GM18499 (cell line): Measurements from ENCODE around the gene HEPACAM2.

Experiments used
- ATAC-seq: cut with Tn5 transposase; IDR thresholded peaks from one replicate; pipeline ENCODE4 v1.9.1; 2021; ENCODE audit warnings: moderate number of reproducible peaks; ENCODE audit not compliant: insufficient read depth, unreplicated experiment

Gene HEPACAM2

DNA sequence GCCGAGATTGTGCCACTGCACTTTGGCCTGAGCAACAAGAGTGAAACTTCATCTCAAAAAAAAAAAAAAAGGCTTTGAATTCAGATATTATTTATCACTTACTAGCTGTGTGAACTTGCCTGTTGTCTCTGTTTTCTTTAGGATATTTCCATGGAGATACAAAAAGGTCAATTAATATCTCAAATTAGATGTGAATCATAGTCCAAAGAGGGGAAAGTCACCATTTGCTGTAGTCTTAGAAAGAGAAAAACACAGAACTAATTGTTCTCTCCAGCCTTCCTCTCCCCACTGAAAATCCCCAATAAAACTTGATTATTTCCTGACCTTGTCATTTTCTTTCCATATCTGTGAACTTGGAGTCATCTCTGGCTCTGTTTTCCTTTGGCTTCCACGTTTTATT lies 21.2 kb downstream of the HEPACAM2 start:
- no peak for ATAC-seq

DNA sequence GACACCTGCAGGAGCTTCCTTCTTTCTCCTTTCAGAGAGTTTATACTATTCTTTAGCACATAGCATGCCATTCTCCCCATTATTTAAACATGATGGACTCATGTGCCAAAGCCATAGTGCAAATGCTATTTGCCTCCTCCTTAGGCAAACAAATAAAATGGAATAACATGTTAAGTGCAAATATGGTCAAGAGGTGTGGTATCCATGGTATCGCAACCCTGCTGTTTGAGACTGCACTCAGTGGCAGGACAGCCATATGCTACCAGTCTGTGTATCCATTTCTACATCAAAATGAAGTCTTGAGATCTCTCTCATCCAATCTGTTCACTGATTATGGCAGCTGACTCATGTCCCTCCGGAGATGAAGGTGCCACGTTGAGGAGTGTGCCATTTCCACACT lies 22.8 kb downstream of the HEPACAM2 start:
- no peak for ATAC-seq

DNA sequence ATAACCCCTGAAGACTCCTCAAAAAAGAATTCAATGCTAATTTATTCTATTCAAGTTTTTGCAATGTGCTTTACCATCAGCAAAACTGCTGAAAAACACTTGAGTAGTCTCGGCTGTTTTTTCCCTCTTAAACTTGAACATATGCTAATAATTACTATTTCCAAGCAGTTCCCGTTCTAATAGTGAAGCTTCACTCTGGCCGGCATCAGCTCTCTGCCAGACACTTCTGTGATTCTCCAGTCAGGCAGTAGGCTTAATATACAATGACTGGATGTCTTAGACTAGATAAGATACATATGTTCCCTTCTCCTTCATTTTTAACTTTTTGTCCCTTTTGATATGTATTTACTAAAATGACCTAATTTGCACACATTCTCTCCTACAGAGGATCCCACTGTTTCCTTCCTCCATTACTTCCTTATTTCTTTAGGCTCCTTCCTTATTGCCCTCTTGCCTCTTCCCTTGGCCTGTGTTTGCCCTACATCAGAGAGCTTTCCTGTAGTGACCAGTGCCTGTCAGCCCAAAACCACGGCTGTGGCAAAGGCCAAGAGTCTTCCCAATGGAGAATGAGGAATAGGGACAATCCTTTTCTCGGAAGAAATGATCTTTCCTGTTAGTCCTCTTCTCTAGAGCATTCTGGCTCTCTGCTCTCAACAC lies 23.5 kb downstream of the HEPACAM2 start:
- no peak for ATAC-seq

DNA sequence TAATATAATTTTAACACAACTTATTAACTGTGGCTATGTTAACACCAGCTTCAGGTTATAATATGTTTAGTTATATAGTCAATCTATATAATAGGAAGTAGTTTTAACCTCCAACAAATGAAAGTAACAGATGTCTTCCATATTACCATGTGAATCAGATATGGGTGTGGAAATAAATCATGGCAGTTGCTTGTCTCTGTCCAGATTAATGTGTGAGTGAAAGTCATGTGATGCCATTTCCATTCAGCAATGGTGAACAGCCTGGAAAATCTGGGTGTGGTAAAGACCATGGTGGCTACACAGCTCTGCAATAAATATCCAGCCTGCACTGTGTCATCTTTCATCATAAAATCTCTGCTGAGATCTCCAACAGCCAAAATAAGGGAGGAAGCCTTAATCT lies 27.8 kb downstream of the HEPACAM2 start:
- ATAC-seq = no peak

DNA sequence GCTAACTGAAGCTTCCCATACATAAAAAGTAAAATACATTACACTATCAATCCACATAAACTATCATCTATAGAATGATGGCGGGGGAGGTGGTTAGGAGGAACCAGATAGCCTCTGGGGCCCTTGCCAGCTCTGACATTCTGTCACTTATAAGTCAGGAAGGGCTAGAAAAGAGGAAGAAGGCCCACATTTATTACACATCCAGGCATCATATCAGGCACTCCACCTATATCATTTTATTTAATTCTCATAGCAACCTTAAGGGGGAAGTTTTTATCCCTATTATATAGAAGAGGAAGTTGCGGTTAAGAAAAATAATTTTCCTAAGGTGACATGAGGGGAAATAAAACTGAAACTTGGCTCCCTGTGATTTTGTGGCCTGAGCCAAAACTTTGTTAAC lies 29.9 kb downstream of the HEPACAM2 start:
- no peak for ATAC-seq

DNA sequence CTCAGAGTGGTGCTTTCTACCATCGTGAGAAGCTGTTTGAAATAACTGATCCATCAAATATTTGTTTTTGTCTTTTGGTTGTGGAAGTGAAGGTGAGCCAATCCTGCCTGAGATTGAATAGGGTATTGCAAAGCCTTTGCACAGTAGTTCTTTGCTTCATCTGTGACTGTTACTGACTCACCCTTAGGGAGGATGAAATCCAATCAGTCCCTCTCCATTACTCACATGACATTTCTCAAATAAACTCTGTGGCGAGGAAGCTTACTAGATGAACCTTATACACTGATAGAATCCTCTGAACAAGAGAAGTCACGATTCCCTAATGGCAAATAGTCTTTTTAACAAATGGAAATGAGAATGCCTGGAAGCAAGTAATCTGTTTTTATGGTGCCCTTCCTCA lies 31.9 kb downstream of the HEPACAM2 start:
- ATAC-seq = no peak

DNA sequence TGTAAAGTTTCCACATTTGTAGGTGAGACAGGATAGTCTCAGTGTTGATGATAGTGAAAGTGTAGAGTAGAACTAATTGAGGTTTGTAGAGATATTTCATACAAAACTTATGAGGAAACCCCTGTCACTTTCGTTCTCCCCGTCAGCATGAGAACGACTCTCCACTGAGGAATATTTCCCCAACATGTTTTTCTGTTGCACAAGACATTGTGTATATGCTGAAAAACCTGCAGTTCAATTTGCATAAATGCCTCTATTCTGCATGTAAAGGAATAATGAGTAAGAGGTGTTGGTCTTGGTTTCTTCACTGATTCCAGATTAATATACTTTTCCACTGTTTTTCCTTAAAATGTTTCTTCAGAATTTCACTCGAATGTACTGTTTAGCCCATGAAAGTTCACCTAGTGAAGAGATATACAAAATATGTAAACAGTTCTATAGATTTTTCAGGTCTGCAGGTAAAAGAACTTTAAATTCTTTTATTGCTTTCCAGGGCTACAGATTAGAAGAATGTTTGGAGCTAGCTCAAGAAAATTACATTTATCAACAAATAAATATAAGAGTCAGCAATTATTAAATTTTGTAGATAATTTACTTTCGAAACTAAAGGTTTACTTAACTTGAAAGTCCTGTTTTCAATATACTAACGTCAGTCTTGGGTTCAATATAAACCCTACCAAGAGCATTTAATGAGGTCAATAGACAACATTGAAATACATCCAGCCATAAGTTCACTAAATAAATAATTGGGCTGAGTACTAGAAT lies 37.2 kb downstream of the HEPACAM2 start:
- ATAC-seq = no peak

DNA sequence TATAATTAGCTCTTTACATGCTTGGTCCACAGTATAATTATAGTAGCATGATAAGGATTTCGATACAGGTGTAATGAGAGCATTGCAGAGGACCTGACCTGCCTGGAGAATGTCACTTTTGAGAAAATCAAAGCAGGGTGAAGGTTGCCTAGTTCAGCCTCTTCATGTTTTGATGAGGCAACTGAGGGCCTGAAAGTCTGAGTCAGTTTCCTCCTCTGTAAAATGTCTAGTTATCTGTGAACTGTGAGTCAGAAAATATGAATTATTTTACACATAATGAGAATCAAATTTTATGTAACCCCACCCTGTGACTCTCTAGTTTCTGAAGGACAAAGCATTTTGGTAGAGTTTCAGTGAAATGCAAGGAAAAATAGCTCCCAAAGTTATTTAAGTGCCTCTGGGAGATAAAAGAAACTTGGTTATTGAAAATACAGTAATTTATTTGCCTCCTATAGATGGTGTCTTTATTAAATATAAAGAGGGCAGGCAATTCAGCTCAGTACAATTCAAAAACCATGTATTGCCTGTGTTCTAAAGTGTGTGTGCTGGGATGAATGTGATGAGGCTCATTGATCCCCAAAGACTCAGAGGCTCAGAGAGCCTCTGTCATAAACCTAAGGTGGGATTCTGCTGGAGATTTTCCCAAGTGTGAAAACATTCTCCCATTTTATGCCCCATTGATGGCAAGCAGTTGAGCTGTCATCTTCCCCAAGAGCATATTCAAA lies 40.8 kb downstream of the HEPACAM2 start:
- ATAC-seq = no peak

DNA sequence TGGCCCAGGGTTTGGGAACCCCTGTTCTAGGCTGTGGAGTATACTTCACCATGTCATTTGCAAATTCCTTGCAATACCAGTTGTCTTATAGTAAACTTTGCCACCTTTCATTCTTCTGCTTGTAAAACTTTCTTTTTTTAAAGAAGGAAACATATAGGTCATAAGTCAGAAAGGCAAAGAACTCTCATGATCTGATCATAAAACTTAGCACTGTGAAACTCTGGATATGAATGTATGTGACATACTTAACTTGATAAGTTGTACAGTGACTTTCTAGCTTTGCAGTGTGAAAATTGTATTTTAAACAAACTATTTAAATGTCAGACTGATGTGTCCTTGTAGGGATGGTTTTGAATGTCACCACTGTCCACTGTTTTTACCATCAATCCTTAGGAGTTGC lies 47.1 kb downstream of the HEPACAM2 start:
- ATAC-seq = no peak

DNA sequence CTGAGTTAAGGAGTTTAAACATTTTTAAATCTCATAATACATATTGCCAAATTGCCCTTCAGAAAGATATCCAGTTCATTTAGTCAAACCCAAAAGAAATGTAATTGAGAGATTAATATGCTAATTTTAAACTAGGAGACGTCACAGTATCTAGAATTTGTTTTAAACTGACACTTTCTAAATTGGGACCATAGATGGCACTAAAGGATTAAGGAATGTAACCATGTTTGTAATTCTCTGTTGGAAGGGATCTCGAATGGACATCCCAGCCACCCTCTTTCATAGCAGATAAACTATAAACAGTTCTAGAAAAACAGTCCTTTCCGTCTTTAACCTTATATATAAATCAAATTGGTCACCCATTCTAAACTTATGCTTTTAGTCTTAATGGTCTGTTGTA lies 48.1 kb downstream of the HEPACAM2 start:
- ATAC-seq = no peak

DNA sequence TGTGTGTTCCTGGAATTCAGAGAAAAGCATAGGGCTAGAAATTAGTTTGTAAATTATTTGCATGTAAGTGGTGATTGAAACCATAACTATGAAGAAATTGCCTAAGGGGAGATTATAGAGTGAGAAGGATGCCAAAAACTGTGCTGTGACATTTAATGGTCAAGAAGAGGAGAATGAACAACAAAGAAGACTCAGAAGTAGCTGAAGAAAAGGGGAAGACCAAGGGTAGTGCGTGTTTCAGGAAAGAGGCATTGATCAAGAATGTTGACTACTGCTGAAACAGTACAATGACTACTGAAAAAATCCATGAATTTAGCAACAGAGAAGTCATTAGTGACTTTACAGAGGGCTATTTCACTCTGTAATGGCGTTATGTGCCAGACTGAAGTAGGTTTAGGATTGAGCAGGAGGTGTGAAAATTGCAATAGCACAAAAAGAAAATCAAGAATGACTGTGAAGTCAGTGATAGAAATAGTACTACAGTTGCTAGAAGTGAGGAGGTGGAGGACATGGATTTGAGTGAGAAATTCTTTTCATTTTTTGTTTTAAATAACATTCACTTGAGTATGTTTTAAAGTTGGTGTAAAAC lies 49.2 kb downstream of the HEPACAM2 start:
- ATAC-seq = no peak

DNA sequence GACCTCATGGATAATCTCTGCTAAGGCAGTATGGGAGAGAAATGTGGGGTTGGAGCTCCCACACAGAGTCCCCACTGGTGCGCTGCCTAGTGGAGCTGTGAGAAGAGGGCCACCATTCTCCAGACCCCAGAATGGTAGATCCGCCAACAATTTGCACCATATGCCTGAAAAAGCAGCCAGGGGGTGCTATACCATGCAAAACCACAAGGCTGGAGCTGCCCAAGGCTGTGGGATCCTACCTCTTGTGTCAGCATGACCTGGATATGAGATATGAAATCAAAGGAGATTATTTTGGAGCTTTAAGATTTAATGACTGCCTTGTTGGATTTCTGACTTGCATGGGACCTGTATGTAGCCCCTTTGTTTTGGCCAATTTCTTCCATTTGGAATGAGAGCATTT lies 51.0 kb downstream of the HEPACAM2 start:
- no peak for ATAC-seq

DNA sequence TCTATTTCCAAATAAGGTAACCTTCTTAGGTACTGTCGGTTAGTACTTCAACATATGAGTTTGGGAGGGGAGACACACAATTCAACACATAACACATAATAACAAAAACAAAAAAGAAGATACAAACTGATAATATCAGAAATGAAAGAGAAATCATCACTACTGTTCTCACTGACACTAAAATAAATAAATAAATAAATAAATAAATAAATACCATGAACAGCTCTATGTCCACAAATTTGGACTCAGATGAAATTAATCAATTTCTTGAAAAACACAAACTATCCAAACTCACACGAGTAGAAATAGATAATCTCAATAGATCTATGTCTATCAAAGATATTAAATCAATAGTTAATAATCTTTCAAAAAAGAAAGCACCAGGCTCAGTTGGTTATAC lies 53.6 kb downstream of the HEPACAM2 start:
- ATAC-seq = no peak

DNA sequence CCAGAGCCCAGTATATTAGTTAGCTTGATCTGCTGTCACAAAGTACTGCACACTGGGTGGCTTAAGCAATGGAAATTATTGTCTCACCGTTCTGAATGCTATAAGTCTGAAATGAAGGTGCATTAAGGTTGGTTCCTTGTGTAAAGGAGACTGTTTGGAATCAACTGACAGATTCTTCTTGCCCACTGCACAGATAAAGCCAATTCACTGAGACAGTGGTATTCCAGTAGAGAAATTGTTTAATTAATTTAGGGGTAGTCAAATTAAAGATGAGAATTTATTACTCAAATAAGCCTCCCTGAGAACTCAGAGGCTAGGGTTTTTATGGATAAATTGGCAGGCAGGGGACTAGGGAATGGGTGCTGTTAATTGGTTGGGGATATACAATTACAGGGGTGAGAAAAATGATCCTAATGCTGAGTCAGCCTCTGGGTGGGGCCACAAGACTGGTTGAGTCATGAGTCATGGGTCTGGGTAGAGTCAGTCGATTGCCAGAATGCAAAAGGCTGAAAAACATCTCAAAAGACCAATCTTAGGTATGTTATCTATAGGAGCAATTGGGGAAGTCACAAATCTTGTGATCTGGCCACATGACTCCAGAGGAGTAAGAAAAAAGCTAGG lies 54.6 kb downstream of the HEPACAM2 start:
- no peak for ATAC-seq

DNA sequence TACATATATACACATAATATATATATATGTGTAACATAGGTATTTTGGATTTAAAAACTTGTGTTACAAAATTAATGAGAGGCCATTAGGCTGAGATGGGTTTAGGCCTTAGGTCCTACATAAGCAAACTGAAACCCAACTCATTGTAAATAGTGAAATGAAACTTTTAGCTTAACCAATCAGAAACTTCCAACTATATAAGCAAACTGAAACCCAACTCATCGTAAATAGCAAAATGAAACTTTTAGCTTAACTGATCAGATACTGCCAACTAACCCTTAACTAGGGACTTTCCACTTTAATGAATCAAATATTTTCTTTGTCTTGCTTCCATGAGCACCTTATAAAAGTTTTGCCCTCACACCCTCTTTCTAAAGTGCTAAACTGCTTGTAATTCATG lies 60.8 kb downstream of the HEPACAM2 start:
- peak; percentile 98 for ATAC-seq

DNA sequence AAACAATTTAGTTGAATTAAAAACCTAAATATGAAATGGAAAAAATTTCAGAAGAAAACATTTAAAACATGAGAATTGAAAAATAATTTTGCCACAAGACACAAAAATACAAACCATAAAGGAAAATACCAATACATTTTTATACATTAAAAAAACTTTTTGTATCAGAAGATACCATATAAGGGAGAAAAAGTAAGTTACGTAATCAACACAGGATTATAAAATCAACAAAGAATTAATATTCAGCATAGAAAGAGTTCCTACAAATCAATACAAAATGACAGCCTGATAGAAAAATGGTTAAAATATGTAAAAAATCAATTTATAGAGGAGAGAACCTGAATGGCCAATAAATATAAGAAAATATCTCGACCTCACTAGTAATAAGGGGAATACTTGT lies 61.5 kb downstream of the HEPACAM2 start:
- ATAC-seq = no peak

DNA sequence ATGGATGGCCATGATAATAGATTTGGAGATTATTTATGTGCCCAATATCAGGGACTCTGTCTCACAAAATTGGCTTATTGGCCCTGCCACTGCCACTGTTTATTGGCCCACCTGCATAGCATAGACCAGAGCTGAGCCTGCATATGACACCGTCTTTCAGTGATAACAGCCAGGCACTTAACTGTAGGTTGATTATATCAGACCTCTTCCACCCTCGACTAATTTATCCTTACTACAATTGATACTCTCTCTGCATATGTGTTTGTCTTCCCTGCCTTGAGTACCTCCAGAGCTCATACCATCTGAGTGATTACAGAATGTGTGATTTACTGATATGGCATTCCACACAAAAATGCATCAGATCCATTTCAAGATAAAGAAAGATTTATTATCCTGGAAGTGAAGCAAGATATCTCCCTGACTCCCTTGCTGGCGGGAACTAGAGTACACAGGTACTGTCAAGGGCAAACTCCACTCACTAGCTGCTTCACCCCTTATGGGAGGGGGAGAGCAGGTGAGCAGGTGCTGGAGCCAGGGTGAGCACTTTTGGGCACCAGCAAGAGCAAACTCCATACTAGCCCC lies 65.0 kb downstream of the HEPACAM2 start:
- no peak for ATAC-seq

DNA sequence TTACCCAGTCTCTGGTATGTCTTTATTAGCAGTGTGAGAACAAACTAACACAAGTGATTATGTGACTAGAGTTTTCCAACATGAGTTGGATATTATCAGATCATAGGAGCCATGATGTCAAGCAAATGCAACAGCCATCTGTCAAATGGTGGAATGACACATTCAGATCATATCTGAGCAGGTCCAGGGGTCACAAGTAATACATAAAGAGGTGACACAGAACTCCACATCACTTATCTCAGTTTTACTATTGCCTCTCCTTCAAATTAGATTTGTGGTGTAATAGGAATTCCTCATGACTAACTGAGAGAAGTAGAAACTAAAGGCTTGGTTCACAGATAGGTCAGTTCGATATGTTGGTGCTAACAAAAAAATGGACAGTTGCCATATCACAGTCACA lies 65.9 kb downstream of the HEPACAM2 start:
- no peak for ATAC-seq

DNA sequence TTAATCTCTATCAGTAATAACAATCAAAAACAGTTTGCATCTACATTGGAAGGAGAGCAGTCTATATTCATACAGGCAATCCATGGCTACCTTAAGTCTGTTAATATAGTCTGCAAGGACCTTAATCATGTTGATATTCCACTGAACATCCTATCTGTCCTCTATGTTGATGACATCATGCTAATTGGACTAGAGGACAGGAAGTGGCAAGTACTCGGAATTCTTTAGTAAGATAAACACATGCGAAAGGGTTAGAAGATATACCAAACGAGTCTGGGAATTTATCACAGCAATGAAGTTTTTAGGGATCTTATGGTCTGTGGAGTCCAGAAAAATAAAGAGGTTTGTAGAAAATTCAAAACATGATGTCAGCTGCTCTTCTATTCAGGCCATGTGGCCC lies 66.8 kb downstream of the HEPACAM2 start:
- ATAC-seq = no peak

DNA sequence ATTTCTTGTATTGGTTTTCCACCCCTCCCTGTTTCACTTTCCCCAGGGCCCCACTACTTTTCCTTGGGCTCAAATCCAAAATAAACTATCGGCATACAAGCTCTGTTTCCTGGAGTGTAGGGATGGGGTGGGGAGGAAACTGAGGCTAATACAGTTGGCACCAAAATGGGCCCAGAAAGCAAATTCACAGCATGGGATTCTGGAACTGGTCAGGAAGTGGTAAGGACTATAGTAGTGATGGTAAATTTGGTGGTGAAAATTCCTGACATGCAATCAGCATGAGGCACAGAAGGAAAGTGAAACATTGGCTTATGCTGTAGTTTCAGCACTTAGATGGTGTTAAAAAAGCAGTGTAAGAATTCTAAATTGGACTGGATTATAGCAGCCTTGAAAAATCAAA lies 69.4 kb downstream of the HEPACAM2 start:
- ATAC-seq = no peak
